Measurements from ENCODE around the gene BCL6B.

Gene BCL6B

DNA sequence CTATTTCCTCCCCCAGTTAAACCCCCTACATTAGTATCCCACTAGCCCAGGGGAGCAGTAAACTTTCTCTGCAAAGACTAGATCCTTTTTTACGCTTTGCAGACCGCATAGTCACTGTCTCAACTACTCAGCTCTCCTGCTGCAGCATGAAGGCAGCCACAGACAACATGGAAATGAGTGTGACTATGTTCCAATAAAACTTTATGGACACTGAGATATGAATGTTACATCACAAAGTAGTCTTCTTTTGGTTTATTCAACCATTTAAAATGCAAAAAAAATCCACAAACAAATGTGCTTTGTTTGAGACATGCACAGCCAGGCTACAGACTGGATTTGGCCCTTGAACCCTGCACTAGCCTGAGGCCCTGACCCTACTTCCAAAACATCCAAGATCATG is 12.3 kb upstream of the BCL6B start:
- DNase-seq (ENCODE audit: low read depth) = no peak

- DNase-seq (ENCODE audit: low read depth) = no peak
Observed at GRCh38 chr17:7011415-7011814, 11.4 kb upstream of the BCL6B start.

GRCh38 chr17:7011942-7012254 is 11.0 kb upstream of the BCL6B start:
- DNase-seq (ENCODE audit: low read depth) = no peak

DNA sequence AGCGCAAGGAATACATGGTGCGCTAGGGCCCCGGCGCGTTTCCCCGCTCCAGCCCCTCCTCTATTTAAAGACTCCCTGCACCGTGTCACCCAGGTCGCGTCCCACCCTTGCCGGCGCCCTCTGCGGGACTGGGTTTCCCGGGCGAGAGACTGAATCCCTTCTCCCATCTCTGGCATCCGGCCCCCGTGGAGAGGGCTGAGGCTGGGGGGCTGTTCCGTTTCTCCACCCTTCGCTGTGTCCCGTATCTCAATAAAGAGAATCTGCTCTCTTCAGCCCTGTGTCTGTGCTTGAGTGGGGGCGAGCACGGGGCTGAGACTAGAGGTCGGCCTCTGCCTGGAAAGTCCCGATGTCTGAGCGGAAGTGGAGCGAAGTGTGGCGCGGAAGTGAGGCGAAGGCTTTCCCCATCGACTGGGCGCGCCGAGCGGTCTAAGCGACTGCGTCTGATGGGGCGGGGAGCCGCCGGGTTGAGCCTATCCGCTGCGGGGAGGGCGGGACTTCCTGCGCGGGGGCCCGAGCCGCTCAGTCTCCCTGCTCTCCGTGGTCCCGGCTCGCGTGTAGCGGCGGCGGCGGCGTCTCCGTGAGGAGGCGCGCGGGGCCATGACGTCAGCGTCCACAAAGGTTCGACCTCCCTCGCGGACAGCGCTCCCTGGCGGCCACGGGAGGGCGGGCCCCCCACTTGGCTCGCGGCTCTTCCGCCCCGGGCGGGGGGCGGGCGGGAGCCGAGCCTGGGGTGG is 8.4 kb upstream of the BCL6B start:
- peak; percentile 90 for DNase-seq (ENCODE audit: low read depth)

DNA sequence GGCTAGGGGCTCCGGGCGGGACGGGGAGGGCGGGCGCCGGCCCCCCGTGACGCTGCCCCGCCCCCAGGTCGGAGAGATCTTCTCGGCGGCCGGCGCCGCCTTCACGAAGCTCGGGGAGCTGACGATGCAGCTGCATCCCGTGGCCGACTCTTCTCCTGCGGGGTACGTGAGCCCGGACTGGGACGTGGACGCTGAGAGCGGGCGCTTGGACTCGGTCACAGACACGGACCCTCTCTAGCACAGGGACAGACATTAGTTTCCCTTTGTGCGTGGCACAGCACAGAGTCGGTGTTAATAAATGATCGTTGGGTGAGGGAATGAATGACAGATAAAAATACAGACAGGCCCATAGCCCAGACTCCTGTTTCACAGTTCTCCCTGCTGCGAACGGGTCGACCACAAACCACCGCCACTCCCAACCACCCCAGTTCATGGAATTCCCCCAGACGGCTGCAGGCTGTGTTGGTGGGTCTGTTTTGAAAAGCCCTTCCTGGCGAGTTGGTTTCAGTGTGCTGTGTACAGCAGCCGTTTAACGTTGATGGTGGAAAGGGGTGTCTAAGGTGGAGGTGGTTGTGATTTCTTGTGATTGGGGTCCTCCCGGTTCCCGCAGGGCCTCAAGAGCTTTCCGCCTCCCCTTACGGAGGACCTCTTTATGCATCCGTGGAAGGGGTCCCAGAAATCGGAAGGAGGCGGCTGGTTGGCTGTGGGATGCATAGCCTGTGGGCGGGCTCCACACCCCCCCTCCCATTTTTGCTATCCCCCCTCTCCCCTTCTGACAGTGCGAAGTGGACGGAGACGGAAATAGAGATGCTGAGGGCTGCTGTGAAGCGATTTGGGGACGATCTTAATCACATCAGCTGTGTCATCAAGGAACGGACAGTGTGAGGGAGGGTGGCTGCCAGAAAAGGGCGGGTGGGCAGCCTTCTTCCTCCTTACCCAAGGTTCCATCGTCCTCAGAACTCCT is 7.6 kb upstream of the BCL6B start:
- no peak for DNase-seq (ENCODE audit: low read depth)

DNA sequence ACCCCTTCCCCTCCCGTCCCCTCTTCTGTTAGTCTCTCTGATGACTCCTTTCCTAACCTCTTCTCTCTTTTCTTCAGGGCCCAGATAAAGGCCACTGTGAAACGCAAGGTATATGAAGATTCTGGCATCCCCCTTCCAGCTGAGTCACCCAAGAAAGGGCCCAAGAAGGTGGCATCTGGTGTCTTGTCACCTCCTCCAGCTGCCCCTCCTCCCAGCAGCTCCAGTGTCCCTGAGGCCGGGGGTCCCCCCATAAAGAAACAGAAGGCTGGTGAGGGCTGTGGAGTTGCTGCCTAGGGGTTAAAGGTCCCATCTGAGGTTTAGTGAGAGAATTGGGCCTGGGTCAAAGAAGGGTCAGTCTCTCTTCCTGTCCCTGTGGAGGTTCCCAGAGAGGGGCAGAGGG is 6.4 kb upstream of the BCL6B start:
- no peak for DNase-seq (ENCODE audit: low read depth)

DNA sequence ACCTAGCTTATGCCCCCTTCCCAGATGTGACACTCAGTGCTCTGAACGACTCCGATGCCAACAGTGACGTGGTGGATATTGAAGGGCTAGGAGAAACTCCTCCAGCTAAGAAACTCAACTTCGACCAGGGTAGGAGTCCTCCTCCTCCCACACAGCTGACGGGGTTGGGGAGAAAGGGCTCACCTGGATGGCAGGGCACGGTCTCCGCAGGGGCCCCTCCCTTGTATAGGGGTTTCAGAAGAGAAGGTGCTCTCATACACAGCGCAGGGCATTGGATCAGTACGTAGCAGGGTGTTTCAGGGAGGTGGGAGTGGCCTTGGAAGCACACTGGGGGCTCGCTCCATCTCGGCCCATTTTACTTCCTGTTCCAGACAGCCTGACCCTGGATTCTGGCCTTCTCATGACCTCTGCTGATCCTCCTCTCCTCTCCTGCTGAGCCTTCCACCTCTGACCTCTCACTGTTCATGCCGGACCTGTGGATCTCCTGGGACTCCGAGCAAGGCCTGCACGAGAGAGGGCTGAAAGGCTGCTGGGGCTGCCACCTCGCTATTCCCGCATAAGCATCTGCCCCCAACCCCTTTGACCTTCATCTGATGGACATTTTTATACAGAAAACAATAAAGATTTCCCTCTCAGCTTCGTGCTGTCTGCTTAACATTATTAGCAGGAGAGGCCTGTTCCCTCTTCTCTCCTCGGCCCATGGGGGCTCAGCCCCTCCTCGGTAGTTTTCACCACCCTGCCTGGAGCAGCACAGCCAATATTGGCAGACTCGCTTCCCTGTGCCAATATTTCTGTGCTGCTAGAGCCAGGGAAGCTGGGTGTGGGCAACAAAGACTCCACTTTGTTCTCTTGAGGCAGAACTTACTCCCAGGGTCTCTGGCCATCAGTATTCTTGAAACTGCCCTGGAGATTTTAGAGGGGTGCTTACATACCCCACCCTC is 5.7 kb upstream of the BCL6B start:
- DNase-seq (ENCODE audit: low read depth) = no peak

- DNase-seq (ENCODE audit: low read depth) = no peak
Observed at GRCh38 chr17:7017827-7018200, 5.0 kb upstream of the BCL6B start.

- DNase-seq (ENCODE audit: low read depth) = no peak
Observed at GRCh38 chr17:7018331-7018964, 4.4 kb upstream of the BCL6B start.

DNA sequence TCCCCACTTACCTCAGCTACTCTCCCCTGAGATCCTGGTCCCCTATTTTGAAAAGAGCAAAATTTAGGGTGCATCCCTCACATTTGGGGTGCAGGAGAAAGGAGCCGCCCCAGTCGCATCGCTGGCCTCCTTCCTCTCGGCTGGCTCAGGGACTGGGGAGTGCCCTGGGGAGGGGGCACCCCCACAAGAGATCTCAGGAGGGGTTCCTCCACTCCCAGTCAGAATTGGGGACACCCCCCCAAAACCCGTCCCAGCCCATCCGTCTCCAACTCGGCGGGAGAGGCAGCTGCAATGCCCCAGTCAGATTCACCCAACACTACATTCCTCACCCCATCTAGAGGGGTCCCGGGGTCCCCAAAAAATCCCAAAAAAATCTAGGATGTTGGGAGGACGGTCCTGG is 3.5 kb upstream of the BCL6B start:
- no peak for DNase-seq (ENCODE audit: low read depth)

GRCh38 chr17:7019839-7020519 is 2.9 kb upstream of the BCL6B start:
- no peak for DNase-seq (ENCODE audit: low read depth)

- DNase-seq (ENCODE audit: low read depth) = no peak
Observed at GRCh38 chr17:7020894-7021664, 1.8 kb upstream of the BCL6B start.

DNA sequence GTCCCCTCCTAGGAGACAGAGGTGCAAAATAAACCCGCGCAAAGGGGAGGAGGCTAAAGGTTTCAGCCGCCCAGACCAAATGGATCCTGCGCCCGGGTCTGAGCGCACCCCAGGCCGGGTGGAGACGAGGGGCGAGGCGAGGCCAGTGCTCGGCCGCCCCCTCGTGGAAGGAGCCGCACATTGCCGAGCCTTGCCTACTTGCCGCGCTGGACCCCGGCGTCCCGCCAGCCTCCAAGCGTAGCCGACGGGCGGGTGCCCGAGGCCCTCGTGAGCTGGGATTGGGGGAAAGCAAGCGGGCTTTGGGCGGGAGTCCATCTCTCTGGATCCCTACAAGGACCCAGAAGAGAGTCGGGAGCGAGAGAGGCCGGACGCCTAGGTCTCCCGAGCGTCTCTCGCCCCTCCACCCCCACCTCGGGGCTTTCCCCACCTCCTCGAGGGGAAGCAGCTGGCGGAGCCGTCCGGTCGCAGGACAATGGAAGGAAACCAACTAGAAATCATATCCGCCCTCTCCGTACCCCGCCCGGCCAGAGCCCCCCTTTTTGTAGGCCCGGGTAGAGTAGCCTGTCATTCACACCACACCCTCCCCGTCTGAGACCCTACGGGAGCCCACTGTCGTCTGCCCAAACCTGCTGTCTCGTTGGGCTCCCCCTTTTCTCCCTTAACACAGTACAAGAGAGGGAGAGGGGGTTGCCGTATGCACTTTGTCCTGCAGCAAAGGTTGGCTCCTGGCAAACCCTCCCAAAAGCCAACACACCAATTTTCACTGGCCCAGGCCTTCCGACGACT is 664 bp upstream of the BCL6B start:
- peak; percentile 65 for DNase-seq (ENCODE audit: low read depth)

- DNase-seq (ENCODE audit: low read depth) = peak; percentile 87
Observed at GRCh38 chr17:7023576-7024401, 939 bp downstream of the BCL6B start.

DNA sequence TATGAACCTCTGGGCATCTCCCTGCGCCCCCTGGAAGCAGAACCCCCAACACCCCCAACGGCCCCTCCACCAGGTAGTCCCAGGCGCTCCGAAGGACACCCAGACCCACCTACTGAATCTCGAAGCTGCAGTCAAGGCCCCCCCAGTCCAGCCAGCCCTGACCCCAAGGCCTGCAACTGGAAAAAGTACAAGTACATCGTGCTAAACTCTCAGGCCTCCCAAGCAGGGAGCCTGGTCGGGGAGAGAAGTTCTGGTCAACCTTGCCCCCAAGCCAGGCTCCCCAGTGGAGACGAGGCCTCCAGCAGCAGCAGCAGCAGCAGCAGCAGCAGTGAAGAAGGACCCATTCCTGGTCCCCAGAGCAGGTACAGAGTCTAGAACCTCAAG is 1.5 kb downstream of the BCL6B start:
- no peak for DNase-seq (ENCODE audit: low read depth)

GRCh38 chr17:7025245-7025644 is 2.4 kb downstream of the BCL6B start:
- no peak for DNase-seq (ENCODE audit: low read depth)

DNA sequence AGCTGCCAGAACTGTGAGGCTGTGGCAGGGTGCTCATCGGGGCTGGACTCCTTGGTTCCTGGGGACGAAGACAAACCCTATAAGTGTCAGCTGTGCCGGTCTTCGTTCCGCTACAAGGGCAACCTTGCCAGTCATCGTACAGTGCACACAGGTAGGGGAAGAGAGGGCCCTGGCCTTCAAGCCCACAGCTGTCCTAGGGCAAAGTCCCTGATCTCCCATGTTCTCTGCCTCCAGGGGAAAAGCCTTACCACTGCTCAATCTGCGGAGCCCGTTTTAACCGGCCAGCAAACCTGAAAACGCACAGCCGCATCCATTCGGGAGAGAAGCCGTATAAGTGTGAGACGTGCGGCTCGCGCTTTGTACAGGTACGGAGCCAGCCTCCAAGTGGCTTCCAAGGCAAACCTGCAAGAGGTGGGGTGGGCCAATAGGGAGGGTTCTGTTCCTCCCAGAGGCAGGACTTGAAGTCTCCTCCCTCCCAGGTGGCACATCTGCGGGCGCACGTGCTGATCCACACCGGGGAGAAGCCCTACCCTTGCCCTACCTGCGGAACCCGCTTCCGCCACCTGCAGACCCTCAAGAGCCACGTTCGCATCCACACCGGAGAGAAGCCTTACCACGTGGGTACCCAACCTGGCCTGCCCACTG is 3.7 kb downstream of the BCL6B start:
- DNase-seq (ENCODE audit: low read depth) = no peak

DNA sequence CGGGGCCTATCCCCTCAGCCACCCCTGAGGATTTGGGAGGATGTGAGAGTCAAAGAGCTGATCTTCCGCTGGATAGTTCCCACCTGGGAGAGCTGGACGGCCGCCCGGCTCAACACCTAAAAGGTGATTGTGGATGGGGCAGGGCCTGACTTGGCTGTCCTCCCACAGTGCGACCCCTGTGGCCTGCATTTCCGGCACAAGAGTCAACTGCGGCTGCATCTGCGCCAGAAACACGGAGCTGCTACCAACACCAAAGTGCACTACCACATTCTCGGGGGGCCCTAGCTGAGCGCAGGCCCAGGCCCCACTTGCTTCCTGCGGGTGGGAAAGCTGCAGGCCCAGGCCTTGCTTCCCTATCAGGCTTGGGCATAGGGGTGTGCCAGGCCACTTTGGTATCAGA is 4.5 kb downstream of the BCL6B start:
- no peak for DNase-seq (ENCODE audit: low read depth)
